Measurements from ENCODE around the gene CCDC93.

Gene CCDC93

DNA sequence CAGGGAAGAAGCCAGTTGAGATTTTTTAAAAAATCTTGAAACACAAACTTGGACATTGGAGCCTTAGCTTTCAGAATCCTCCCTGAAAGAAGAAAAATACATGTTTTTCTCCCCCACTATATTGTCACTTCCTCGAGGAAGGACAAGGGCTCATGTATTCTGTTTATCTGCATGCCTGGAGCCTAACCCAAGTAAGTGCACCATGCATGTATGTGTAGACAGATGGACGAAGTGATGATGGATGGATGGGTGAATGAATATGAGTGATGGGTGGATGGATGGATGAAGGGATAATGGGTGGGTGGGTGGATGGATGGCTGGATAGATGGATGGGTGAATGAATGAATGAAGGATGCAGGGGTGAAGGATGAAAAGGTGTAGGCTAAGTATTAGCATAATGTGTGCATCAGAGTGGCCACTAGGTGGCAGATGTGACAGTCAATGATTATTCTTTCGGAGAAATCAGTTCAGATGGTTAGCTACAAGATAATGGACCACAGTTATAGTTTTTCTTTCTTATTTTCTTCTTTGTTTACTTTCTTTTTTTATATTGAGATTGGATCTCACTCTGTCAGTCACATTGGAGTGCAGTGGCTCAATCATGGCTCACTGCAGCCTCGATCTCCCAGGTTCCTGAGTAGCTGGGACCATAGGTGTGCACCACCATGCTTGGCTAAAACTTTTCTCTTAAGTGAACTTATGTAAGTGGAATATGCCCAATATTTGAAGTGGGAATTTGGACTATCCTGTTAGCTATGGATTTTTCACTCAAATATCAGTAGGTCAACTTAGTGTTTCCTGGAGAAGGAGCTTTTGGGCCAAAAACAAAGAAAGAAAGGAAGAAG lies 18.5 kb upstream of the CCDC93 start:
- POLR2A ChIA-PET, result interaction anchor here (1.0 kb wide), 1 partner anchor 19 kb away, joined by 3 read pairs; the partner anchor contains the start of gene CCDC93
- CTCF ChIA-PET, result interaction anchor here (0.6 to 1.3 kb wide), 7 partner anchors 8 to 693 kb away, joined by 3 to 5 read pairs (median 3); no protein-coding TSS in a partner anchor
- peak; percentile 53 for DNase-seq (ENCODE audit: extremely low spot score)
- TF ChIP-seq ARNT (IDR thresholded peaks at IDR 0.05), result no peak
- TF ChIP-seq FOXK2 (IDR thresholded peaks at IDR 0.05), result no peak
- TF ChIP-seq HDGF (IDR thresholded peaks at IDR 0.05; ENCODE audit: borderline replicate concordance), result no peak
- TF ChIP-seq BHLHE40 (IDR thresholded peaks at IDR 0.05; ENCODE audit: borderline replicate concordance), result no peak
- no peak for TF ChIP-seq SP1 (IDR thresholded peaks at IDR 0.05)
- TF ChIP-seq, protein P1, sequence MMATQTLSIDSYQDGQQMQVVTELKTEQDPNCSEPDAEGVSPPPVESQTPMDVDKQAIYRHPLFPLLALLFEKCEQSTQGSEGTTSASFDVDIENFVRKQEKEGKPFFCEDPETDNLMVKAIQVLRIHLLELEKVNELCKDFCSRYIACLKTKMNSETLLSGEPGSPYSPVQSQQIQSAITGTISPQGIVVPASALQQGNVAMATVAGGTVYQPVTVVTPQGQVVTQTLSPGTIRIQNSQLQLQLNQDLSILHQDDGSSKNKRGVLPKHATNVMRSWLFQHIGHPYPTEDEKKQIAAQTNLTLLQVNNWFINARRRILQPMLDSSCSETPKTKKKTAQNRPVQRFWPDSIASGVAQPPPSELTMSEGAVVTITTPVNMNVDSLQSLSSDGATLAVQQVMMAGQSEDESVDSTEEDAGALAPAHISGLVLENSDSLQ (IDR thresholded peaks at IDR 0.05), result peak; percentile 31; the same call in 1 of the 2 replicates

DNA sequence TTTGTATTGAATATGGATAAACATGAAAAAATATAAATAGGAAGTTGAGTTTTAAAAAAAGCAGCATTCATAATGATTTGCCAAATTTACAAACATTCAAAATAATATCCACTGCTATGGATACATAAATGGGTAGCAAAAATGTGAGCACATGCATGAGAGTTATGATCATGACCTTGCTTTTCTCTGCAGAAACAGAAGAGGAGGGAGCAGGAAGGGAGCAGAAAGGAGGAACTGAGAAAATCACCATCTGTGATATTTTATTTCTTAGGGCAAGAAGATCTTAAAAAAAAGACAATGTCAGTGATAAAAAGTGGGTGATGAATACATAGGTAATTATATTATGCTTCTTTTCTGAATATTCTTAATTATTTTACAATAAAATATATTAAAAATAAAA lies 17.7 kb upstream of the CCDC93 start:
- ChIA-PET POLR2A (no interaction called here), CTCF (no interaction called here)
- no peak for DNase-seq (ENCODE audit: extremely low spot score)
- TF ChIP-seq SP1 (IDR thresholded peaks at IDR 0.05) (no peak), FOXA1 (IDR thresholded peaks at IDR 0.05) (no peak), ARNT (IDR thresholded peaks at IDR 0.05) (no peak), NFRKB (IDR thresholded peaks at IDR 0.05) (no peak), FOXK2 (IDR thresholded peaks at IDR 0.05) (no peak), CTBP1 (IDR thresholded peaks at IDR 0.05; ENCODE audit: borderline replicate concordance) (no peak), LEF1 (IDR thresholded peaks at IDR 0.05; ENCODE audit: borderline replicate concordance) (no peak), BHLHE40 (IDR thresholded peaks at IDR 0.05; ENCODE audit: borderline replicate concordance) (no peak), HDGF (IDR thresholded peaks at IDR 0.05; ENCODE audit: borderline replicate concordance) (no peak), L3MBTL2 (conservative IDR thresholded peaks at IDR 0.05) (no peak), FOXM1 (IDR thresholded peaks at IDR 0.05; ENCODE audit: borderline replicate concordance) (no peak), ELF4 (IDR thresholded peaks at IDR 0.05) (no peak), TARDBP (IDR thresholded peaks at IDR 0.05) (no peak), SUZ12 (IDR thresholded peaks at IDR 0.05) (no peak), ZNF384 (IDR thresholded peaks at IDR 0.05) (no peak)
- TF ChIP-seq, protein P1 (IDR thresholded peaks at IDR 0.05), result no peak

DNA sequence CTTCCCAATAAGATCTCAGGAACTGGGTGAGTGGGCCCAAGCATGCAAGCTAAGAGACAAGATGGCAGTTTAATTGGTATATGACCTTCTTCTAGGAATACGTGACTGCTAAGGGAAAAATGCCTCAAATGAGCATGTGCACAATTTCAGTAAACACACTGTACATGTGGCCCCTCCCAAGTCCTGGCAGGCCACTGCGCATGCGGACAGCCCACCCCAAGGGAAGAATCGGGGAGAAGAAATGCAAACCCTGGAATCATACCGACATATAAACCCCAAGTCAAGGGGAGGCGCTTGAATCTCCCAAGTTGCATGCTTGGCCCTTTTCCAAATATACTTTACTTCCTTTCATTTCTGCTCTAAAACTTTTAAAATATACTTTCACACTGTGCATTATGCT lies 15.2 kb upstream of the CCDC93 start:
- DNase-seq (ENCODE audit: extremely low spot score), result no peak
- TF ChIP-seq ARNT (IDR thresholded peaks at IDR 0.05), result no peak
- no peak for TF ChIP-seq ELF4 (IDR thresholded peaks at IDR 0.05)
- TF ChIP-seq LEF1 (IDR thresholded peaks at IDR 0.05; ENCODE audit: borderline replicate concordance), result no peak
- TF ChIP-seq SP1 (IDR thresholded peaks at IDR 0.05), result no peak
- no peak for TF ChIP-seq NFRKB (IDR thresholded peaks at IDR 0.05)
- TF ChIP-seq, protein P1 (IDR thresholded peaks at IDR 0.05), result no peak
- TF ChIP-seq BHLHE40 (IDR thresholded peaks at IDR 0.05; ENCODE audit: borderline replicate concordance), result no peak
- no peak for TF ChIP-seq ZNF384 (IDR thresholded peaks at IDR 0.05)
- no peak for TF ChIP-seq L3MBTL2 (conservative IDR thresholded peaks at IDR 0.05)
- TF ChIP-seq FOXA1 (IDR thresholded peaks at IDR 0.05), result no peak
- TF ChIP-seq FOXM1 (IDR thresholded peaks at IDR 0.05; ENCODE audit: borderline replicate concordance), result no peak
- TF ChIP-seq SUZ12 (IDR thresholded peaks at IDR 0.05), result no peak
- no peak for TF ChIP-seq HDGF (IDR thresholded peaks at IDR 0.05; ENCODE audit: borderline replicate concordance)
- TF ChIP-seq TARDBP (IDR thresholded peaks at IDR 0.05), result no peak
- POLR2A ChIA-PET, result no interaction called here
- CTCF ChIA-PET, result no interaction called here

DNA sequence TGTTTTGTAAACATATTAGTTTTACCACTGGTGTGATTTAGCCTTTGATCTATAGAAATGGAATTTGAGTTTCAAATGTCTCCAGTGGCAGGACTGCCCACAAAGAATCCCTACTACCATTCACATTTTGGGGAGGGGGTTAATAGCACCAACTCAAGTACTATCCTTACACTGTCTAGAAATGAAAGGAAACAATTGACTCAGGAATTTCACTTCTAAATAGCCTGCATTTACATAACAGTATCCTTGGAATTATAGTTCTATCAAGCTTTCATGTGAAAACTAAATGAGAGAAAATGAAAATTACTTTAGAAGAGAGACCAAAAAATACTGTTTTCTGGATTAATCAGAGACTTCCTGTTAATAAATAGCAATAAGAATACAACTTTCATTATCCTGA lies 7.5 kb upstream of the CCDC93 start:
- DNase-seq (ENCODE audit: extremely low spot score), result no peak
- POLR2A ChIA-PET, result no interaction called here
- CTCF ChIA-PET, result interaction anchor here (0.6 to 1.3 kb wide), 2 partner anchors 18 to 260 kb away, joined by 4 to 12 read pairs; no protein-coding TSS in a partner anchor
- TF ChIP-seq CTBP1 (IDR thresholded peaks at IDR 0.05; ENCODE audit: borderline replicate concordance) (no peak), ZNF384 (IDR thresholded peaks at IDR 0.05) (no peak), ARNT (IDR thresholded peaks at IDR 0.05) (no peak), LEF1 (IDR thresholded peaks at IDR 0.05; ENCODE audit: borderline replicate concordance) (no peak), HDGF (IDR thresholded peaks at IDR 0.05; ENCODE audit: borderline replicate concordance) (no peak), FOXK2 (IDR thresholded peaks at IDR 0.05) (no peak), FOXA1 (IDR thresholded peaks at IDR 0.05) (no peak), BHLHE40 (IDR thresholded peaks at IDR 0.05; ENCODE audit: borderline replicate concordance) (no peak), L3MBTL2 (conservative IDR thresholded peaks at IDR 0.05) (no peak)
- TF ChIP-seq, protein P1 (IDR thresholded peaks at IDR 0.05), result no peak

DNA sequence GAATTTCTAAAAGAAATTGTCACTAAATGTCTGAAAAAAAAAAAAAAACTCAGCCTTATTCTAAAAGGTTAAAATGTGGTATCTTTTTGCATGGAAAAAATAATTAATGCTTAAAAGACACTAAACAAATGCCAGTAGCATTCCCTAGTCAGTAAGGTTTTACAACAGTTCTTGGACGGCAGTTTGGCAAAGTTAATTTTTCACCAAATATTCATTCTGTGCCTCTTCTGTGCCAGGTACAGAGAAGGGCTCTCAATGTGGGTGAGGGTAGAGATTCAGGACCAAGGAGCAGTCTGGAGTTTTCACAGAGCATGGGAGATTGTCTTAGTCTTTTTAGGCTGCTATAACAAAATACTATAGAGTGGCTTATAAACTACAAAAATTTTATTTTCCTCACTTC lies 6.0 kb upstream of the CCDC93 start:
- no peak for DNase-seq (ENCODE audit: extremely low spot score)
- ChIA-PET POLR2A (no interaction called here), CTCF (no interaction called here)
- TF ChIP-seq ARNT (IDR thresholded peaks at IDR 0.05) (no peak), ZNF384 (IDR thresholded peaks at IDR 0.05) (no peak), SUZ12 (IDR thresholded peaks at IDR 0.05) (no peak), CTBP1 (IDR thresholded peaks at IDR 0.05; ENCODE audit: borderline replicate concordance) (no peak), L3MBTL2 (conservative IDR thresholded peaks at IDR 0.05) (no peak), TARDBP (IDR thresholded peaks at IDR 0.05) (no peak), FOXK2 (IDR thresholded peaks at IDR 0.05) (no peak), NFRKB (IDR thresholded peaks at IDR 0.05) (no peak), BHLHE40 (IDR thresholded peaks at IDR 0.05; ENCODE audit: borderline replicate concordance) (no peak), LEF1 (IDR thresholded peaks at IDR 0.05; ENCODE audit: borderline replicate concordance) (no peak), ELF4 (IDR thresholded peaks at IDR 0.05) (no peak), FOXA1 (IDR thresholded peaks at IDR 0.05) (no peak)
- TF ChIP-seq, protein P1 (IDR thresholded peaks at IDR 0.05), result no peak

Data from HEK293T (cell line).